Stomach (tissue), 4 donors: Measurements from ENCODE around the gene CNGA1.

Experiments
- POLR2A ChIP-seq, 4 donors: fragments of 450-650 bp; IDR thresholded peaks; one replicate each; pipeline ENCODE4 v1.6.1; 2016; ENCODE audit warnings: antibody characterized with exemption in 4 of 4, control low read depth in 2 of 4, mild to moderate bottlenecking in 1 of 4, moderate library complexity in 1 of 4
- POLR2AphosphoS5 ChIP-seq, 3 donors: sonication (generic); formaldehyde crosslinking; IDR thresholded peaks; one replicate each; pipeline ENCODE4 v1.6.1; 2016; ENCODE audit warnings: antibody characterized with exemption in 3 of 3
- TF ChIP-seq, protein P1 (sequence below), 7 experiments: fragments of 450-650 bp in 4 of 7; fragments of 200-600 bp in 3 of 7; sonication (generic) in 3 of 7; IDR thresholded peaks; one replicate each; pipeline ENCODE4 v1.5.1; 2016 to 2019; ENCODE audit warnings: antibody characterized with exemption in 7 of 7, control low read depth in 2 of 7, mild to moderate bottlenecking in 1 of 7

- TF ChIP-seq, protein P1, sequence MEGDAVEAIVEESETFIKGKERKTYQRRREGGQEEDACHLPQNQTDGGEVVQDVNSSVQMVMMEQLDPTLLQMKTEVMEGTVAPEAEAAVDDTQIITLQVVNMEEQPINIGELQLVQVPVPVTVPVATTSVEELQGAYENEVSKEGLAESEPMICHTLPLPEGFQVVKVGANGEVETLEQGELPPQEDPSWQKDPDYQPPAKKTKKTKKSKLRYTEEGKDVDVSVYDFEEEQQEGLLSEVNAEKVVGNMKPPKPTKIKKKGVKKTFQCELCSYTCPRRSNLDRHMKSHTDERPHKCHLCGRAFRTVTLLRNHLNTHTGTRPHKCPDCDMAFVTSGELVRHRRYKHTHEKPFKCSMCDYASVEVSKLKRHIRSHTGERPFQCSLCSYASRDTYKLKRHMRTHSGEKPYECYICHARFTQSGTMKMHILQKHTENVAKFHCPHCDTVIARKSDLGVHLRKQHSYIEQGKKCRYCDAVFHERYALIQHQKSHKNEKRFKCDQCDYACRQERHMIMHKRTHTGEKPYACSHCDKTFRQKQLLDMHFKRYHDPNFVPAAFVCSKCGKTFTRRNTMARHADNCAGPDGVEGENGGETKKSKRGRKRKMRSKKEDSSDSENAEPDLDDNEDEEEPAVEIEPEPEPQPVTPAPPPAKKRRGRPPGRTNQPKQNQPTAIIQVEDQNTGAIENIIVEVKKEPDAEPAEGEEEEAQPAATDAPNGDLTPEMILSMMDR (IDR thresholded peaks at IDR 0.05): no peak
- TF ChIP-seq POLR2AphosphoS5 (IDR thresholded peaks at IDR 0.05) (no peak), POLR2A (IDR thresholded peaks at IDR 0.05) (no peak)
Measured at GRCh38 chr4:47929682-47930201, 86.7 kb downstream of the CNGA1 start.
